Neutrophil (primary cell): ENCODE measurements around the gene TMEM254.
"Not testable (repeated sequence)": the region's sequence is repeated elsewhere in the genome, so short reads cannot be mapped to it uniquely, and the experiment has no call there.

ENCODE experiments used
- H3K27ac ChIP-seq: fragments of 200-600 bp; sonication (generic); 2 replicates; pipeline ENCODE4 v1.5.1; 2016; ENCODE audit warnings: mild to moderate bottlenecking, moderate library complexity
- H3K27me3 ChIP-seq: fragments of 200-600 bp; sonication (generic); 2 replicates; pipeline ENCODE4 v1.6.0; 2016; ENCODE audit warnings: mild to moderate bottlenecking
- H3K36me3 ChIP-seq: fragments of 200-600 bp; sonication (generic); 2 replicates; pipeline ENCODE4 v1.5.1; 2017
- H3K4me1 ChIP-seq, 2 experiments: fragments of 200-600 bp in 1 of 2; sonication (generic) in 1 of 2; 1 replicate in 1 of 2; 2 replicates in 1 of 2; pipeline versions ENCODE4 v1.5.1 to v1.6.1; 2013 to 2016; ENCODE audit warnings: low read depth in 1 of 2, low read length in 1 of 2, mild to moderate bottlenecking in 1 of 2, moderate library complexity in 1 of 2; ENCODE audit not compliant: control insufficient read depth in 1 of 2, insufficient read depth in 1 of 2
- H3K4me3 ChIP-seq, 2 experiments: fragments of 200-600 bp in 1 of 2; sonication (generic) in 1 of 2; 1 replicate in 1 of 2; 2 replicates in 1 of 2; pipeline ENCODE4 v1.5.1; 2013 to 2016; ENCODE audit warnings: low read depth in 1 of 2, low read length in 1 of 2, mild to moderate bottlenecking in 1 of 2, moderate library complexity in 1 of 2
- H3K9me3 ChIP-seq: fragments of 200-600 bp; sonication (generic); 2 replicates; pipeline ENCODE4 v1.5.1; 2016
- TF ChIP-seq, protein P1 (sequence below): fragments of 200-600 bp; sonication (generic); IDR thresholded peaks from 2 replicates; pipeline ENCODE4 v1.5.1; 2016; ENCODE audit warnings: antibody characterized with exemption

Gene TMEM254

DNA sequence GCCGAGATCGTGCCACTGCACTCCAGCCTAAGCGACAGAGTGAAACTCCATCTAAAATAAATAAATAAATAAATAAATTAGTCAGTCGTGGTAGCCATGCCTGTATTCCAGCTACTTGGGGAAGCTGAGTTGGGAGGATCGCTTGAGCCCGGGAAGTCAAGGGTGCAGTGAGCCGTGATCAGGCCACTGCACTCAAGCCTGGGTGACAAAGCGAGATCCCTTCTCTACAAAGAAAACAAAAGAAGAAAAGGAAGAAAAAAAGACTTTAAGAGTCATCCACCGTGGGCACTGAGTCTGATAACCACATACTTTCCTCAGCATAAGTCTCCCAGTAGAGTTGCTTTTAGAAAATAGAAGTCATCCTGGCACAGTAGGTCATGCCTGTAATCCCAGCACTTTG, 2.6 kb downstream of the TMEM254 start:
- TF ChIP-seq, protein P1, sequence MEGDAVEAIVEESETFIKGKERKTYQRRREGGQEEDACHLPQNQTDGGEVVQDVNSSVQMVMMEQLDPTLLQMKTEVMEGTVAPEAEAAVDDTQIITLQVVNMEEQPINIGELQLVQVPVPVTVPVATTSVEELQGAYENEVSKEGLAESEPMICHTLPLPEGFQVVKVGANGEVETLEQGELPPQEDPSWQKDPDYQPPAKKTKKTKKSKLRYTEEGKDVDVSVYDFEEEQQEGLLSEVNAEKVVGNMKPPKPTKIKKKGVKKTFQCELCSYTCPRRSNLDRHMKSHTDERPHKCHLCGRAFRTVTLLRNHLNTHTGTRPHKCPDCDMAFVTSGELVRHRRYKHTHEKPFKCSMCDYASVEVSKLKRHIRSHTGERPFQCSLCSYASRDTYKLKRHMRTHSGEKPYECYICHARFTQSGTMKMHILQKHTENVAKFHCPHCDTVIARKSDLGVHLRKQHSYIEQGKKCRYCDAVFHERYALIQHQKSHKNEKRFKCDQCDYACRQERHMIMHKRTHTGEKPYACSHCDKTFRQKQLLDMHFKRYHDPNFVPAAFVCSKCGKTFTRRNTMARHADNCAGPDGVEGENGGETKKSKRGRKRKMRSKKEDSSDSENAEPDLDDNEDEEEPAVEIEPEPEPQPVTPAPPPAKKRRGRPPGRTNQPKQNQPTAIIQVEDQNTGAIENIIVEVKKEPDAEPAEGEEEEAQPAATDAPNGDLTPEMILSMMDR: no peak
- peaks cover 12 to 13% of the 10 kb centered on the region in 2 experiments for H3K4me1 ChIP-seq
- H3K4me3 ChIP-seq: no peak overlapping the region
- no peaks in the 10 kb centered on the region for H3K36me3 ChIP-seq
- no peaks in the 10 kb centered on the region for H3K9me3 ChIP-seq
- H3K27ac ChIP-seq: no peak overlapping the region
- H3K27me3 ChIP-seq: no peaks in the 10 kb centered on the region

DNA sequence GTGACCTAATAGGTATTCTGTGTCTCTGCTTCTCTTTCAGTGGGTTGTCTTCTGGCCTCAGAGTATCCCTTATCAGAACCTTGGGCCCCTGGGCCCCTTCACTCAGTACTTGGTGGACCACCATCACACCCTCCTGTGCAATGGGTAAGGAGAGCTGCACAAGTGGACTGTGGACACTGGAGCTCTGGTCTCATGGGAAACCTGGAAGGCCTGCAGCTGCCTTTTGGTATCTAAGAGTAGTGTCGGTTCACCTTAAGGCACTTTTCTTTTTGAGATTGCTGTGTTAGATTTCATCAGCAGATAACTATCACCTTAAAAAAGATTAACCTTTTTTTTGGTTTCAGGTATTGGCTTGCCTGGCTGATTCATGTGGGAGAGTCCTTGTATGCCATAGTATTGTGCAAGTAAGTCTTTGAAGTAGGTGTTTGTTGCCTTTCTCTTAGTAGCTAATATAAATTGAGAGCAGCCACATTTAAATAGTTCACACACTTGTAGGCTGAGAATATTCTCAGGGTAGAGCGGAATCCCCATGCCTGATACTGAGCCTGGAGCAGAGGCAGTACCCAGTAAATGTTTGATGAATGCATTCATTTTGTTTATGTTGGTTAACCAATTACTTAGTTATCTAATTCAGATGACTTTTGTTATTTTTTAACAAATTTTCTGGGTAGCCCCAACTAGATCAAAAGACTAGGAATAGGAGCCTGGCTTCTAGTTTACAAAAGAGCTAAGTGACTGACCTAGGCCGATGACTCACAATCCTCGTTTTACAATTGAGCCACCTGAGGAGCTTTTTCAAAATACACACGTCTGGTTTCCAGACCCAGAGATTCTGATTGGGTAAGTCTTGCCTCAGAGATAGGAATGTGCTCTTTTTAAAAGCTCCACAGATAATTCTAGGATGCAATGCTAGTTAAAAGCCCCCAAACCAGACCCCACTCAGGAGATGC, 3.6 kb downstream of the TMEM254 start:
- H3K27ac ChIP-seq: no peak overlapping the region
- peaks cover 12 to 13% of the 10 kb centered on the region in 2 experiments for H3K4me1 ChIP-seq

DNA sequence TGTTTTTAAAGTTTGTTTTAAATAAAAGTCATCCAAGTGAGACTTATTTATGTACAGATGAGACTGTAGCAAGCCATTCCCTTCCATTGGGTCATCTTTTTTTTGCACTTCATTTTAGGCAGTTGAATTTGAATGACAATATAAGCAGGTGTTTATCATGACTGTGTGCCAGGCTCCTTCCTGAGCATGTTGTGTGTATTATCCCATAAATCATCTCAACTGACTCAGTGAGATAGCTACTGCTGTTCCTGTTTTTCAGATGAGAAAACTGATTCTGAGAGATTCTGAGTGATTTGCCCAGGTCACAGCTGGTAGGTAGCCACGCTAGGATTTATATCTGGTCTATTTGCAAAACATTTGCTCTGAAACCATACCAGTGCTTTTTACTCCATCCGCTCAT, 11.7 kb downstream of the TMEM254 start:
- H3K27ac ChIP-seq: no peak overlapping the region
- H3K27me3 ChIP-seq: no peaks in the 10 kb centered on the region
- no peaks in the 10 kb centered on the region for H3K9me3 ChIP-seq
- H3K36me3 ChIP-seq: peaks cover 10% of the 10 kb centered on the region
- TF ChIP-seq, protein P1: no peak
- H3K4me3 ChIP-seq: no peak overlapping the region
- no peaks in the 10 kb centered on the region for H3K4me1 ChIP-seq

More for the DNA sequence above, 3.6 kb downstream of the TMEM254 start:
- no peaks in the 10 kb centered on the region for H3K36me3 ChIP-seq
- H3K9me3 ChIP-seq: no peaks in the 10 kb centered on the region
- no peaks in the 10 kb centered on the region for H3K27me3 ChIP-seq
- no peak overlapping the region for H3K4me3 ChIP-seq
- TF ChIP-seq, protein P1: no peak

DNA sequence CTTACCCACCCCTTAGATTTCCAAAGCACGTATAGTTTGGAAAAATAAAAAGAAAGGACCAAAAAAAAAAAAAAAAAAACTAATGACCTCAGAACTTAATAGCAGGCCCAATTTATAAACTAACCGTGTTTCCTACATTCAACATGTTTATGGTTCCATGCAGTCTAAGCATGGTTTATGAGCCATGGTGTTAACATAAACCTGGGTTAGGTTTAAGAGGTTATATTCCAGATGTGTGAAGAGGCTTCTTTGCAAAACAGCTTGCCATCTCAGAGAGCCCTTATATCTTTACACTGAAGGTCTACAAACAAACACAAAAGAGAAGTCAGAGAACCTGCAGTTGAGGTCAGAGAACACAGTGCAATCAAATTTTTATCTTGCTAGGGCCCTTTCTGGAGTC, 15.8 kb downstream of the TMEM254 start:
- no peaks in the 10 kb centered on the region for H3K27me3 ChIP-seq
- TF ChIP-seq, protein P1: no peak

DNA sequence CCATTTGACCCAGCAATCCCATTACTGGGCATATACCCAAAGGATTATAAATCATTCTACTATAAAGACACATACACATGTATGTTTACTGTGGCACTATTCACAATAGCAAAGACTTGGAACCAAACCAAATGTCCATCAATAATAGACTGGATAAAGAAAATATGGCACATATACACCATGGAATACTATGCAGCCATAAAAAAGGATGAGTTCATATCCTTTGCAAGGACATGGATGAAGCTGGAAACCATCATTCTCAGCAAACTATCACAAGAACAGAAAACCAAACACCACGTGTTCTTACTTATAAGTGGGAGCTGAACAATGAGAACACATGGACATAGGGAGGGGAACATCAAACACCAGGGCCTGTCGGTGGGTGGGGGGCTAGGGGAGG, 19.8 kb downstream of the TMEM254 start:
- not testable (repeated sequence) for H3K27me3 ChIP-seq, H3K9me3 ChIP-seq, H3K27ac ChIP-seq, H3K4me1 ChIP-seq, H3K4me3 ChIP-seq, H3K36me3 ChIP-seq

More for the DNA sequence above, 15.8 kb downstream of the TMEM254 start:
- no peaks in the 10 kb centered on the region for H3K9me3 ChIP-seq
- no peak overlapping the region for H3K4me3 ChIP-seq
- H3K27ac ChIP-seq: no peak overlapping the region
- H3K4me1 ChIP-seq: no peaks in the 10 kb centered on the region
- peaks cover 10% of the 10 kb centered on the region for H3K36me3 ChIP-seq

DNA sequence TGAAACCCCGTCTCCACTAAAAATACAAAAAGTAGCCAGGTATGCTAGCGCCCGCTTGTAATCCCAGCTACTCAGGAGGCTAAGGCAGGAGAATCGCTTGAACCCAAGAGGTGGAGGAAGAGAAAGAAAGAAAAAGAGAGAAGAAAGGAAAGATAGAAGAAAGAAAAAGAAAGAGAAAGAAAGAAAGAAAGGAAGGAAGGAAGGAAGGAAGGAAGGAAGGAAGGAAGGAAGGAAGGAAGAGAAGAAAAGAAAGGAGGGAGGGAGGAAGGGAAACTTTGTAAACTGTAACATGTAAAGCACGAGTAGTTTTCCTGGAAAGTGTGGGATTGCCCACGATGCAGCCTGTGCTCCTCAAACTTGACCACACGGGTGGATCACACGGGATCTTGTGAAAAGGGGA, 20.8 kb downstream of the TMEM254 start:
- H3K27ac ChIP-seq, H3K4me1 ChIP-seq, H3K9me3 ChIP-seq, H3K36me3 ChIP-seq, H3K27me3 ChIP-seq, H3K4me3 ChIP-seq: not testable (repeated sequence)
